Eye (tissue), 1 donor: ENCODE data around the gene MYO5B.
A peak's percentile ranks its signal among the peaks of the same experiment; 100 is the strongest.

Experiments used
- DNase-seq: peaks from one replicate; pipeline ENCODE4 v3.0.0-alpha.2; 2015

MYO5B gene

DNA sequence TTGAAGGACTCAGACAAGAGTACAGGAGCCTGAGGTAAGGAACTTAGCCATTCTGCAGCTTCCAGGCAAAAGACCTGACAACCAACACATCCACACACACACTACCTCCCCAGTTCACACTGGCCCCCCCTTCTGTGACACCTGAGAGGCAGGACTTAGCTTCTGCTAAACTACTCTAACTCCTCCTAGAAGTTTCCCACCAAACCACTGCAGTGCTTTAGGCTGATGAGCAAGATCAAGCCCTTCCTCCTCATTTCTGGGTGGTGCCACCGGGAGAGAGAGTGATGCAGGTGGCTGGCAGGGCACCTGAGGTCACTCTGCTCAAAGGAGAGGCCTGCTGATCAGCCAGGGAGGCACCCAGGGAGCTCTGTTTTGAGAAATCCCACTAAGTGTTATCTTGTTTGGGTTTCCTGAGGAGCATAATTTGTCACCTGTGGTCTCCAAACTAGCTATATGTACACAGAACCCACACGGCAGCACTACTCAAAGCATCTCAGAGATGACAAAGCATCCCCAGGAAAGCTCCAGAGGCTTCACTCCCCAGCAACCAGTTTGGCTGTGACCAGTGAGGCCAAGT is 188.4 kb downstream of the MYO5B start:
- no peak for DNase-seq

- DNase-seq = no peak
These were observed 190.9 kb downstream of the MYO5B start for GRCh38 chr18:50004013-50004412.

DNA sequence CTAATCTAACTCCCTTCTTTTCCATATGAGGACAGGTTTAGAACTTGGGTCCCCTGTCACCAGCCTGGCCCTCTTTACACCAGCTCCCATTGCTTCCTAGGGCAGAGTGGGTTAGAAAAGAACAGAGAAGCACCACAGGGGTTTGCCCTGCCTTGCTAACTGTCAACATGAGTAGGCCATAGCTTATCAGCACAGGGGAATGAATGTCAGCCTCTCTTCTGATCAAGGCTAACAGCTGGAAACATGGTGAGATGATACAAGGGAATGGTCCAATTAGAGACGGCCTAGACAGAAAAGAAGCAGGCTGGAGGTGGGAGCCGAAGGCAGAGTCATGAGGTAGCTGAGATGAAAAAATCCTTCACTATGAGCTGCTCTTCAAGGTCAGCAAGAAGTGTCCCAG is 192.2 kb downstream of the MYO5B start:
- peak; percentile 70 for DNase-seq

DNA sequence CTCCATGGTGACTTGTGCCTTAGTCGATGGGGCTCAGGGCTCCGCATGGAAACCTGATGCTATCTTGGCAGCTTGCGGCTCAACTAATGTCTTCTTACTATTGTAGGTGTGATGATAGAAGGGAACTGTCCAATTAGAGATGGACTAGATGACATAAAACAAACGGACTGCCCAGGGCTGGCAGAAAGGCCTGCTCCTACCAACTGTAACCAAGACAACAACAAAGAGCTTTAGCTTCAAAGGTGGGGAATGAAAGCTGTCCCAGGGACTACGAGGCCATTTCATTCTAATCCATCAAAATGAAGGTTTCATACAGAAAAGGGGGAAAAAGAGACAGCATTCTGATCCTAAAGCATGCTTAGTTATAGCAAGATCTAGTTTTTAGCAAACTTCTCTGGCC is 194.7 kb downstream of the MYO5B start:
- DNase-seq = no peak

- no peak for DNase-seq
These were observed 195.8 kb downstream of the MYO5B start for GRCh38 chr18:49999128-49999527.

DNA sequence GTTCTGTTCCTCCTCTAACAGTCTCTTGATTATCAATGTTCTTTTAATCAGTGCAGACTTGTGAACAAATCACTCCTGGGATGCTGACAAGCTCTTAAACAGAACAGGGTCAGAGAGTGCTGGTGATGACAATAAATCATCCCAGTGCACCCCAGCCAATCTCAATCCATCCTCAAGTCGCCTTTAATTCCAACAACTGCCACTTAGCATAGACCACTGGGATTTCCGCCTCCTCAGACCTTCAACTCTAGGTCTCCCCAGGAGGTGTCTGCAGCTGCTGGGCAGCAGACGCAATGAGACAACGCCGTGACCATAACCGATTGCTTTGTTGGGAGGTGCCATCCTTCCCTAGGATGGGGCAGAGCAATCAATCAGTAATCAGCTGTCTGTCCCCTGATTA is 197.4 kb downstream of the MYO5B start:
- DNase-seq = peak; percentile 59

DNA sequence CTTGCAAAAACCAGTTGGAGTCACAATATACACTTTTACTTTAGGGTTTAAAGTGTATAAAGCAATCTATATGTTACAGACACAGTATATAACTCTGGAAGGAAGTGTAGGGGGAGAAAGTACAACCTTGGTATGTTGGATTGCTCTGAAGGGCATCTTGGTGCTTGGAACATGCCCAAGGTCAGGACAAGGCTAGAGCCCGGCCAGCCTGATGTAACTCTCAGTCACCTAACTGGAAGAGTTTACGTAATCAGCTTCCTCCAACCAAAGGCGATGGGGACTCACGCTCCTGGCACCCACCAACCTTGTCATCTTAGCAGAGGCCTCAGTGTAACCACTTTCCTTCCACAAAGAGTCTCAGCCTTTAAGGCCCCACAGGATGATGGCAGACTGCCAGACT is 200.5 kb downstream of the MYO5B start:
- DNase-seq = no peak

GRCh38 chr18:49993299-49993698 is 201.6 kb downstream of the MYO5B start:
- no peak for DNase-seq

DNA sequence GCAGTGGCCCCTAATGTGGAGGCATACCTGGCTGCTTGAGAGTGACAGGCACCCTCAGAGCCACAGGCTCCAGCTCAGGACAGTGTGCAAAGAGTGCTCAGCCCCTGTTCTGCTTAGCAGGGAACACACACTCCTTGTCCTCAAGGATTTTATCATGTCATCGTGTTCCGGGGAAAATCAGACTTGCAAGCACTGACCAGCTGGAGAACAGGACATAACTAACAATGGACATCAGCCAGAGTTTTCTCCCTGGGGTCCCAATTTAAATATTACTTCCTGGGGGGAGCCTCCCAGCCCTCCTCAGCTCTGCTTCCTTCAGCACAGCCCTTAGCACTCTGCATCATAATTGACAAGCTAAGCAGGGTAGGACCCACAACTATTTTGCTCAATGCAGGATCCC is 206.2 kb downstream of the MYO5B start:
- no peak for DNase-seq

DNA sequence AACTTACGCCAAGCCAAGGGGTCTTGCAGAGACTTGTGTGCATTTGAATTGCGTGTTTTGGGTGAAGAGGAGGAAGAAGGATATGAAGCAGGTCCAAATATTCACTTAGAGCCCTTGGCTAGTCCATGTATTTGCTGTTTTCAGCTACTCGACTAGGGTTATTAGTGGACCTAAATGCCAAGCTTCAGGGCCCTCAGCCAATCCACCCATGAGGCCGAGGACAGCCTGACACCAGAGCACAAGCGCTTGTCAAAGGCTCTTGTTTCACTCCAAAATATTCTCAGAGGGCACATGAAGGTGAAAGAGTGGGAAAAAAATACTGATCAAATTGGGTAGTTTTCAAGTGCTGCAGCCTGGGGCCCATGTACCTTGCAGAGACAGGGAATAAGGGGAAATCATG is 206.8 kb downstream of the MYO5B start:
- no peak for DNase-seq

- DNase-seq = no peak
These were observed 209.7 kb downstream of the MYO5B start for GRCh38 chr18:49985236-49985635.

GRCh38 chr18:49980896-49981295 is 214.1 kb downstream of the MYO5B start:
- peak; percentile 20 for DNase-seq

DNA sequence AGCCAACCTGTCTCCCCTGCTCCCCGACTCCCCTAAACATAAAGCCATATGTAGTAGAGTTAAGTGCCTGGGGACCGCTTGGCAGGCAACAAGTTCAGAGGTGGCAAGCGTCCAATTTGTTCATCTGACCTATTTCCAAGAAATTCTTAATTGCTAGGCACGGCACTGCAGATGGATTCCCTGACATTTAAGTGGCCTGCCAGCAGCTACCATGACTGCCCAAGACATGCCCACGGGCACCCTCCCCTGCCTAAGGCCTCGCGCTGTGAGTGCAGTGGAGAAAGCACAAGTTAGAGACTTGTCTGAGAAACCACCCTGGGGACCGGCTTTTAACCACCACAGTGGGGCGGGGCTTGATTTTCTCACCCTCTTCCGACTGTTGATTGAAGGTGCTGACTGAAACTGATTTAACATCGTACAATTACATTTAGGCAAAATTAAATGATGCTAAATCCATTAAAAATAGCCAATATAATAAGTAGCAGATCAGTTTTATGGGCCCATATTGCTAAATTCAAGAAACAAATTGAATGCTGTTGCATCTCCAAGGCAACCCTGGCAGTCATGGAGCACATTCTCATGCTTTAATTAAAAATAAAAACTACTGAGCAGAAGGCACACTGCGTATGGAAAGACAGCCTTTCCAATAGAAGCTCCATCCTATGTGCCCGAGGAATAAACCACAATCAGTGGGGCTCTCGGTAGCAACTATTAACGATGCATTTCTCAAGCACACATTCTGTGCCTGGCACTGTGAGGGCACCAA is 218.0 kb downstream of the MYO5B start:
- DNase-seq = no peak

GRCh38 chr18:49976001-49976400 is 218.9 kb downstream of the MYO5B start:
- no peak for DNase-seq

- no peak for DNase-seq
These were observed 220.9 kb downstream of the MYO5B start for GRCh38 chr18:49974079-49974478.

DNA sequence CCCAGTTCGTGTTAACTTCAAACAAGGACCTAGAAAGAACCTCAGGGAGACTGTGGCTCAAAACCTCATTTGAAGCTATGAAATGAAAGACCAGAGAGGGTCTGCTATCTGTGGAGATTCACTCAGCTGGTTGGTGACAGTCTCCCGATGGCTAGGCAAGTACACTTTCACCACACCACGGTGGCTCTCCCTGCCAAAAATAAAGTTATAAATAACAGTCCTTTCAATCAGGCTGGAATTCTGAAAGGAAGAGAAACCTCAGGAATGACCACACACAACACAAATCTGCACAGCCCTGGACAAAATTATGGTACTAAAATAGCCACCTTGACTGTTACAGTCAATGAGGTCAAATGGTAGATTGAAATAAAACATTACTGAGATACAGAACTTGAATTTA is 221.4 kb downstream of the MYO5B start:
- no peak for DNase-seq

- no peak for DNase-seq
These were observed 222.4 kb downstream of the MYO5B start for GRCh38 chr18:49972535-49972934.

GRCh38 chr18:49971462-49971861 is 223.5 kb downstream of the MYO5B start:
- DNase-seq = no peak

- no peak for DNase-seq
These were observed 224.6 kb downstream of the MYO5B start for GRCh38 chr18:49970319-49970718.

- no peak for DNase-seq
These were observed 226.2 kb downstream of the MYO5B start for GRCh38 chr18:49968644-49969309.

DNA sequence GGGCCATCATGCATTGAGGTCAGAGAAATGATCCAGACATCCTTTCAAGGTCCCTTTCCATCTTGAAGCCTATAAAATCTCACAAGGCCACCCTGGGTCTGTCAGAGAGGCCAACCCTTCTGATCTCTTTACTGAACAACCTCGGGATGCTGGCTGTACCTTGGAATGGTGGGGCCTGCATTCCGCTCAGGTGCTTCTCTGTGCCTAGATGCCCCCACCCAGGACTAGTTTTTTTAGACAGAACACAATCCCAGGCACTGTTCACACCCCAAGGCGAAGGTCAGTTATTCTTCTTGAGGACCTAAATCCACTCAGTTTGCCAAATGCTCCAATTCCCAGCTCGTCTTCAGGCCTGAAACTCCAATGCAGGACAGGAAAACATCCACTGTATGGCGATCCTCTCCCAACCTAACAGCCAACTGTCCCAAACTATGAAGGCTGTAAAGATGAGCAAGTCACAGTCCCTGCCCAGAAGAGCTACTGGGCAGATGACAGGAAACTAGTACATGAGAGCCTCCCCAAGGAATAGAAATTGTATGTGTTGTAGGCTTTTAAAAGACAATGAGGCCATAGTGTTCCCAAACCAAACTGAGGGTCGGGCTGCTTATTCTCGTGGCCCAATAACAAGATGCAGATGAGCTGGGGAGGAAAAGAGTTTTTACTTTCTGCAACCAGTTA is 227.2 kb downstream of the MYO5B start:
- DNase-seq = no peak

GRCh38 chr18:49967171-49967570 is 227.8 kb downstream of the MYO5B start:
- DNase-seq = no peak

DNA sequence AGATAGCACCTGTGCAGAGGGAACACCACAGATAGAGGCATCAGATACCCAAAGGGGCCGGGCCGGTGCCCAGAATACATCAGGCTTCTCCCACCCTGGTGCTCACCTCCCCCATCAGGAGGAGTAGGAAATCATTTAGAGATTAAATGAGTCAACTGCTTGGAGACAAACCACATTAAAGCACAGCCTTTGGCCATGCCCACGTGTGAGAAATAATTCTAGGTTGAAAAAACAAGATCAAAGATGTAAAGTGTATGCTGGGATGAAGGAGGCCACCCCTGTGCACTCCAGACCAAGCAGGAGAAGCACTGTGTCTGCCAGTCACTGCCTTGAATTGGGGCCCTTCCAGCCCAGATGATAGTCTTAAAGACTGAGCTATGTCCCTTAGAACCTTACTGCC is 228.9 kb downstream of the MYO5B start:
- DNase-seq = no peak

- DNase-seq = no peak
These were observed 231.7 kb downstream of the MYO5B start for GRCh38 chr18:49963217-49963616.
